HG02852 (cell line): ENCODE results near the gene RMC1.

Source experiments
- ATAC-seq: cut with Tn5 transposase; IDR thresholded peaks from one replicate; pipeline ENCODE4 v1.9.1; 2021; ENCODE audit warnings: mild to moderate bottlenecking, moderate library complexity; ENCODE audit not compliant: unreplicated experiment

Gene RMC1

DNA sequence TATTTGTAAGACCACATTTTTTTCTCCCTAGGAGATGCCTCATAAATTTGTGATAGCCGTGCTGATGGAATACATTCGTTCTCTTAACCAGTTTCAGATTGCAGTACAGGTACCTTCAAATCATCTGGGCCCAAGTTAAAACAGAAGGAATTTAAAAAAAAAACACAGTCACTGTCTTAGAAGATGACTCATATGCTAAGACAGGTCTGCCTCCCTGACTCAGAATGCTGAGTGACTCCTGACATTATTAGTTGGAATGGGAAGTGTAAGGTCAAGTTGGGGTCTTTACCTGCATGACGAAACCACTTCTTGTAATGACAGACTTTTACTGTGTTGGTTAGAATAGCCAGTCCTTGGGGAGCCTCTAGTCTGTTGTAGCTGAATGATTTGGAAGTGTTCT is 26.3 kb downstream of the RMC1 start:
- ATAC-seq, result no peak

DNA sequence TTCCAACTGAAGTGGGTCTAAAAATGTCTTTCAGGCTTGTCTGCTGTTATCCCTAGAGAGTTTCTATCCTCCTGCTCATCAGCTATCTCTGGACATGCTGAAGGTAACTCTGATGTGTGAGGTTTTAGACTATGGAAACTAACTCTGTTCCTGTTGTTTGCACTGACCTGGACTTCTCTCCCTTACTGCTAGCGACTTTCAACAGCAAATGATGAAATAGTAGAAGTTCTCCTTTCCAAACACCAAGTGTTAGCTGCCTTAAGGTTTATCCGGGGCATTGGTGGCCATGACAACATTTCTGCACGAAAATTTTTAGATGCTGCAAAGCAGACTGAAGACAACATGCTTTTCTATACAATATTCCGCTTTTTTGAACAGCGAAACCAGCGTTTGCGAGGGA is 26.9 kb downstream of the RMC1 start:
- no peak for ATAC-seq

DNA sequence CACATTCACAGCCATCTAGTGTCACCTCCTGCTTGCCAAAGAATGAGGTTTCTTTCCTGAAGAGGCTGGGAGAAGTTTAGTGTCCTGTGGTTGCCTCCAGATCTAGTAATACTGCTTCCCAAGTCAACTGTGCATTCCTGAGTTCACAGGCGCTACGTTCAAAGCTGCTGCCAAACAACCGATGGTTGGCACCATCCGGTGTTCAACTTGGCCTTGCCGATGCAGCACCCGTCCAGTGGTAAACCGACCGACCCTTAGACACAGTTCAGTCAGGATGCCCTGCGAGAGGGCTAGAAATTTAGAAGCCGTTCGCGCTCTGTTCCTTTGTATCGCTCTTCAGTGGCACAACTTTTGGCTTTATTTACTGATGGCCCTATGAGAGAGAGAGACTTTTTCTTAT is 28.6 kb downstream of the RMC1 start:
- no peak for ATAC-seq

DNA sequence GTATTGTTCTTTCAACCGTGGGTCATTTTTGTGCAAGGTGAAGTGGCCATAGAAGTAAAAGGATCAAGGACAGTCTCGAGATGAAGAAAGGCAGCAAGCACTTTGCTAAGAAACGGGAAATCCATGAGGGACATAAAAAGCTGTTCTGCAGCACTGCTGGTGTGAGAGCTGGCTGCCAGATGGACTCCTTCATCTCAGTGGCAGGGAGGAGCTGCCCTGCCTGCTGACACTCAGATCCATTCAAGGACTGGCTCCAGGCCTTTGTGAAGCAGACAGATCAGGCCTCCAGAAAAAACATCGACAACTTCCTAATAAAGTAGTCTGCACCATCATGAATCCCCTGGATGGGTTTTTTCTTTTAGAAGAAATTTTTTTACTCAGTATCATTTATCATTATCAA is 29.5 kb downstream of the RMC1 start:
- ATAC-seq, result no peak

DNA sequence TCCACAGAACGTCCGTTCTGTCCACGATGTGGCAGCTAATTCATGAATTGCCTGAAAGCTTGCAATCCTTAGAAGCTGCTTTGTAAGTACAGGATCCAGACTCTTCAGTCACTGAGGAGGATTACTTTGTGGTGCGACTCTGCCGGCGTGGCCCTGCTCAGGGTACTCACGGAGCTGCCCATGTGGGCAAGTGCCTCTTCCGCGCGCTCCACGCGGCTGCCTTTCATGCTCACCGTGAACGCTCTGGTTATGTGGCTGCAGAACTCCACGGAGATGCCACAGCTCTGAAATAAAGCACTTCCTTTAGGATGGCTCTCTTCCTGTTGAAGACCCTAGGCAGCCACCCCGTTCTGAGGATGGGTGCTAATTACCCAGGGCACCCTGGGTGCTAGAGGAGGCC is 31.0 kb downstream of the RMC1 start:
- ATAC-seq, result no peak

DNA sequence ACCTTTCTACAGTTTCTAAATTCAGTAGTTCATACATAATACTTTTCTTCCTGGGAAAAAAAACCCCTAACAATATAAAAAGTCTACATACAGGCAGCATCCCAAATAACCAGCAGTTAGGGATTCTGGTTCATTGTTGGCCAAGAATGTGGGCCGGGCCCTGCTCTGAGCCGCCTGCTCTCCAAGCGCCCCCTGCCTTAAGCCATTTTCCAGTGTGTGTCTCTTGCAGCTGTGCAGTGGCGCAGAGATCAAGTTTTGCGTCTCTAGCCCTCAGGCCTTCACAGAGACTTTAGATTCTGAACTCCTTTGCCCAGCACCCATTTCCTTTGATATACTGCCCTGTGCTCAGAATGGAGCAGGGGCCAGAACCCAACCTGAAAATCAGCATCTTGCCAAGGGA is 32.9 kb downstream of the RMC1 start:
- no peak for ATAC-seq

DNA sequence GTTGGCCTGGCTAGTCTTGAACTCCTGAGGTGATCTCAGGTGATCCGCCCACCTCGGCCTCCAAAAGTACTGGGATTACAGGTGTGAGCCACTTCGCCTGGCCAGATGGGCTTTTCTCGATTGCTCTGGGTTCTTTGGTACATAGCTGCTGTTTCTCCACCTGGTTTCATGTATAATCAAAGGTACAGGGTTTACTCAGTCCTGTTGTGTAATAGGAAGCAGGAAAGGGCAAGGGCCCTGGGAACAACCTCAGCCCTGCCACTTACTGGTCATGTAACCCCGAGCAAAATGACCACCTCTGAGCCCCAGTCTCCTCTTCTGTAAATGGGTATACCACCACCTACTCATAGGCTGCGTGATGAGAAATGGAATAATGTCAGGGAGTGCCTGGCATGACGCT is 34.0 kb downstream of the RMC1 start:
- no peak for ATAC-seq

DNA sequence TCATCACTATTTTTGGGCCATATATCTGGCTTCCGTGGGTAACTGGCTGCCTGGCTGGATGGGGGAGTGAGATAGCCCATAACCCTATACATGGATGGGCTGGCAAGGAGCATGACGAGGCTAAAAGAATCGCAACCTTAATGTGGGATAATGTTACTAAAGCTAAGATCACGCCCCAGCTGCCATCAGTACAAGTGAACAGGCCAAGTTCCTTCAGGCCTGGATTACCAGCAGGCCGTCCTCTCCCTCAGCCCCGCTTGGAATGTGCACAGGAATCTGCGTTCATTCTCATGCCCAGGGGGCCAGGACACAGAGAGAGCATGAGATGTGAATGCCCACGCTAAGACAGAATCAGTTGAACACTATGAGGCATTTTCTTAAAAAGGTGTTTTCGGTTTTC is 34.7 kb downstream of the RMC1 start:
- ATAC-seq, result no peak

DNA sequence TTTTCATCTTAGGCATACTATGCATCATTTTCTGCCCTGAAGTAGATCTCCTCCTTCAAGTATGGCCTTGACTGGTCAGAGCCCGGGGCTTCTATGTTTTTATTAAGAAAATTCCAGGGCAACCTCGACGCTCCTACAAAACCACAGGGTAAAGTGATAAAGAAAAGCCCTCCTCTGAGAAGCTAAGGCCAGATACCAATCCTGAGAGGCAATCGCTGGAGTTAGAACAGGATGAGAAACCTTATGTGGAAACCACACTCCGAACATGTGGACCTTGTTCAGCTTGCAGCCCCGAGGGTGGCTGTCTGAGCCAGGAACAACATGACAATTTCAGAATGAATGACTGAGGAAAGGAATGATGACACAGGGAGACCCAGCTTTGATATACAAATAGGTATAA is 35.6 kb downstream of the RMC1 start:
- ATAC-seq, result no peak

DNA sequence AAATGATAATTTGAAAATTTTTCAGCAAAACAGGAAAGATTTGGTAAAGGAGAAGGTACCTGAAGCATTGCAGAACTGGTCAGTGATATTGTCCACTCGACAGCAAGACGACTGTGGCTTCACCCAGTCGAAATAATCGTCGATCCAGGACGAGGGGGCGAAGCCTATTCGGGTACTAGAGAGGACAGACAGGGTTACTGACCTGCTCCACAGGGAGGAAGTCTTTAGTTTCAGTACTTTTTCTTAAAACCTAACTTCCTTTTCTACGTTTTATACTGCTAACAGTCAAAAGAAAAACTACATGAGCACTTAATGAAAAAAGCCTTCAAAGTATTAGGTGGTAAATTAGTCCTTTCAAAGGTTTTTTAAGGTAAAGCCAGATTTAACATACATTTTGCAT is 36.0 kb downstream of the RMC1 start:
- no peak for ATAC-seq

DNA sequence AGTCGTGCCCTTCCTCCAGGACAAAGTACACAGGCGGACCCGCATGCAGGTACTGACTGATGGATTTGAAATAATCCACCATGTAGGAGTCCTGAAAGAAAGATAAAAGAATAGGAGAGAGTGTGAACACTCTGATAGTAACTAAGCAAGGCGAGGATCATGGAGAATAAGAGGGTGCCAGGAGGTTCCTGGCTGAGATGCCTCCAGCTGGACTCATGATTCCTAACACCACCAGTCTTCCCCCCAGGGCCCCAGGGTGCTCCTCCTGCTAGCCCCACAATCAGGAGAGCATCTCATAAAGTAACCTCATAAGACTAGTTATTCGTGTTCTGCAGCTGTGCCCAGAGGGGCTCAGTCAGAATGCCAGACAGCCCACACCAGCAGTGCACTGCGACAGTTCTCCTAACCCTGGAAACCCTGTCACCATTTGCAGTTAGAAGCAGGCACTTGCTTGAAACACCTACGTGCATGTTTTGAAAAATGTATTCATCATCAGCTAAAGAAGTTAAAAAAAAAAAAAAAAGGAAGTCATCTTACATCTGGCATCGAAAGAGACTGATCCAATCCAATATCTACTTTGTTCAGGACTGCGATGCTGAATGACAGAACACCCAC is 36.7 kb downstream of the RMC1 start:
- ATAC-seq, result no peak

DNA sequence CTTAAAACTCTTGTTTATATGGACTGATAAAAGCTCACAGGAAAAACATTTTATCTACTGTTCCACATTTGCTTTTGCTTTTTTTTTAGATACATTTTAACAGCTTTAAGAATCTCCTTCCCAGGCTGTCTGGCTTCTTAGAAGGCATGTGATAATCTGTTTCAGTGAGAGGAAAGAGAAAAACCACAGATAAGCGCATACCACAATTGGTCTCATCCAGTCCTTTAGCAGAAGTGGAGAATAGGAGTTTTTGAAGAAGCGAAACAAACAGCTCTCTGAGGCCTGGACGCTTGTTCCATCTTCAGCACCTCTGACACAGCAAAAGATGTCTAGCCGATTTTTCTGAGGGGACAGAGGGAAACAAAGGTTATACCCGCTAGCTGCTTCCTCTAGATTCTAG is 37.6 kb downstream of the RMC1 start:
- ATAC-seq, result peak; percentile 80

DNA sequence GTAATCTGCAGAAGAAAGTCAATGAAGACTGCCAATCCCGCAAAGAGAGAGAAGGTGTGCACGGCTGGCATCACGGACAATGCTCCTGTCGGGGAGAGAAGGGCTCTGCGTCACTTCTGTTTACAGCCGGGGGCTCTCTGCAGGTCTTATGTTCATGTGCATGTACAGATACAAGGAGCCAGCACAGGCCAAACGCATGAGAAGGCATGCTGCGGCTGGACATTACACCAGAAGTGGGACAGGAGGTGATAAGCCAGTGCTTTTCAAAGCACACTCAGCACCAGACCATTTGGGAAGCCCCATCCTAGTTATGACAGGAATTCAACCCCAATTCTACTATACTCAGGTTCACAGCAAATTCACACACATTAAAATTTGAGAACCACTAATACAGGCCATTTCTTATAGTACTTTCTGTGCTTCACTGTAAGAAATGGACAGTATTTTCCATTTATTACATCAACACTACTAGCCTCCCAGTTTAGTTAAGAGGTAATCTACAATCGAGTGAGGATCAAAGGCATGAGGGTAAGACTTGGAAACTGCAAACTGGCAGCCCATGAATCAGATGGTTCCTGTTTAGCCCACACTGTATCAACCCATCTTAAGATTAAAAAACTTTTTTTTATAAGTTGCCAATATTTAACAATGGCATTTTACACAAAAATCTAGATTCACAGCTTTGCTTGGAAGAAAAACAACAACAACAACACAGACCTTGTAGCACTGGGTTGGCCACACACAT is 38.2 kb downstream of the RMC1 start:
- ATAC-seq, result no peak

DNA sequence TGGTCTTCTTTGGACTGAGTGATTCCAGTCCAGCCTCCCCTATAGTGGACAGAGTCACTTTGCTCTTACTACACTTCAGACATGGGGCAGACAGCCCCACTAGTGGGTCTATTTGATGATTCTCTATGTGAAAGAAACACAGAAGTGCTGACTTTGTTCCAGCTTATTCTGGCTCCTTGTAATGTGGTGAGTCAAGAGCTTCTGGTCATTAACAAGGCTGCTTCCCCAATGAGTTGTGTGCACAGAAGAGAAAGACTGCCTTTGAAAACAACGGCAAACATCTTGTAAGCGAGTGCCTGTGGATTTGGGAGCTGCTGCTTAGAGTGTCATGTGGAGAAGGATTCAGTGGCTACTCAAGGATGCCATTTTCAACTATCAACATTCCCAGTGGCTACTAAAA is 39.1 kb downstream of the RMC1 start:
- no peak for ATAC-seq

DNA sequence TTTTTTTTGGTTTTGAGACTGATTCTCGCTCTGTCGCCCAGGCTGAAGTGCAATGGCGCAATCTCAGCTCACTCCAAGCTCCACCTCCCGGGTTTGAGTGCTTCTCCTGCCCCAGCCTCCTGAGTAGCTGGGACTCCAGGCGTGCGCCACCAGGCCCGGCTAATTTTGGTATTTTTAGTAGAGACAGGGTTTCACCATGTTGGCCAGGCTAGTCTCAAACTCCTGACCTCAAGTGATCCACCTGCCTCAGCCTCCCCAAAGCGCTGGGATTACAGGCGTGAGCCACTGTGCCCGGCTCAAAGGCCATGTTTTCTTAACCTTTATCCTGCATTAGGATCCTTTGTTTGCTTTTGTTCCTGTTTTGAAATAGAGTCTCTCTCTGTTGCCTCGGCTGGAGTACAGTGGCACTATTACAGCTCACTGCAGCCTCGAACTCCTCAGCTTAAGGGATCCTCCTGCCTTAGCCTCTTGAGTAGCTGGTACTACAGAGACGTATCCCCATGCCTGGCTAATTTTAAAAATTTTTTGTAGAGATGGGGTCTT is 42.0 kb downstream of the RMC1 start:
- no peak for ATAC-seq

DNA sequence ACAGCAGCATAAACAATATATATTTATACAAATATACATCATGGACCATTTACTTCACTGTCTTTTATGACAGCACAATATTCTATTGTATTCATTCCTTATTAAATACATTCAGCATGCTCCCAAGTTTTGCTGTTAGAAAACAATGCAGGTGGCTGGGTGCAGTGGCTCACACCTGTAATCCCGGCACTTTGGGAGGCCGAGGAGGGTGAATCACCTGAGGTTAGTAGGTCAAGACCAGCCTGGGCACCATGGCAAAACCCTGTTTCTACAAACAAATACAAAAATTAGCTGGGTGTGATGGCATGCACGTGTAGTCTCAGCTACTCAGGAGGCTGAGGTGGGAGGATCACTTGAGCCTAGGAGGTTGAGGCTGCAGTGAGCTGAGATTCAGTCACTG is 44.0 kb downstream of the RMC1 start:
- ATAC-seq, result no peak

DNA sequence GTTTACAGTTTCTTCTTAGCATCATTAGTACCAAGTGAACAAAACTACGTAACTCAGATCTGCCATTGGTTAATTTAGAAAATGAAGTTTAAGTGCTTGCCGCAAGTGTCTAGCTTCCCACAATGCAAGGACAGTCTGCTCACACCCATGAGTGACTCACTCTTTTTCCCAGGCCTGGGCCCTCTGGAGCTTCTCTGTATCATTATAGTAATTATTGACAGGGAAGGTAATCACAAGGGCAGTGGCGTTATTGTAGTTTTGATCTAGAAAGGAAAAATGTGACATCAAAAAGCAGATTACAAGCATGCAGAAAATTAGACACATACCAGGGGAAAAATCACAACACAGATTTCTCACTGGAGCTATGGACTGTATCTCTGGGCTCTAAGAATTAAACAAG is 44.5 kb downstream of the RMC1 start:
- ATAC-seq, result no peak

DNA sequence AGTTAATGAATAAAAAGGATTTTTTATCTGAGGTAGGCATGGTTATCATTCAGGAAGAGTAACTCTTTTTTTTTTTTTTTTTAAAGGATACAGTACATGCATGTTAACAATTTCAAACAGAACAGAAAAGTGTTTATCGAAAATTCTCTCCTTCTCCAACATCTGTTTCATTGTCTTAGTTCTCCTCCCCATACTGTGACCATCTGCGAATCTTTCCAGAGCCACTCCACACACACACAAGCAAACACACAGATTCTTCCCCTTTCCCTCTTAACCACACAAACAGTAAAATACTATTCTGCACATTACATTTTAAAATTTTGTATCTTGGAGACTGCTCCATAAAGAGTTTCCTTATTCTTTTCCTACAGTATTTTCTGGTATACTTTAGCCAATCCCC is 45.0 kb downstream of the RMC1 start:
- no peak for ATAC-seq

DNA sequence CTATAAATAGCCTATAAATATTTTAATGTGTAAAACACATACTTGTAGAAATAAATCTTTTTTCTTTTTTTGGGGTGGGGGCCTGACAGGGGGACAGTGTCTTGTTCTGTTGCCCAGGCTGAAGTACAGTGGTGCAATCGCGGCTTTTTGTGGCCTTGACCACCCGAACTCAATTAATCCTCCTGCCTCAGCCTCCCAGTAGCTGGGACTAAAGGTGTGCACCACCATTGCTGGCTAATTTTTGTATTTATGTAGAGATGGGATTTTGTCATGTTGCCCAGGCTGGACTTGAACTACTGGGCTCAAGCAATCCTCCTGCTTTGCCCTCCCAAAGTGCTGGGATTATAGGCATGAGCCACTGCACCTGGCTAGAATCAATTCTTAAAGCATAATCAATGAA is 45.4 kb downstream of the RMC1 start:
- ATAC-seq, result no peak

DNA sequence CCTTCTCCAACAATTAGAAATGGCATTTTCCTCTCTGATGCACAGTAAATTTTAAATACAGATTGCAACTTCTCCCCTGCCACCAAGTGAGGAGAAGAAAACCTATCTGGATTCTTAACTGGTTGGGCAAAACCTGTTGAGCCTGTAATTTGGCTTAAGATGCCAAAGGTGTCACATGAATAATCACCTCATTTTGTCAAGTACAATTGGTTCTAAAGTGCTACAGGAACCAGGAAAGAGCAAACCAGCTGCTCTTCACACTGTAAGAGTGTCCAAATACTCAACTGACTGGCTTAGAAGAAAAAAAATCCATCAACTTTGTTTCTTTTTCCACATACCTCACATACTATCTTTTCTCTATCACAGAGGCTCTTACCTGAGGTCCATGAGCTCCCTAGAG is 47.6 kb downstream of the RMC1 start:
- ATAC-seq, result no peak

DNA sequence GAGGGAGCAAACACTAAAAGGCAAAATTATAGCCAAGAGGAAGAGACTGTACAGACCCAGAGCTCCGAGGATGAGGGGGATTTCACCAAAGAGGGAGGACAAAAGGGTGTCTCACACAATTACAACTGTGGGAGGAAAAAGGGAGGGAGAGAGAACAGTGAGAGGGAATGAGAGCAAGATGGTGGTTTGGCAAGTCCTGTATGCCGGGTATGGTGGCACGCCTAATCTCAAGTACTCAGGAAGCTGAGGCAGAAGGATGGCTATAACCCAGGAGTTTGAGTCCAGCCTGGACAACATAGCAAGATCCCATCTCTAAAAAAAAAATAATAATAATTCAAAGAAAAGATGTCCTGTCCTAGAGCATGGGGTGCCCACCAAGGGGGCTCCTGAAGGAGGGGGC is 48.7 kb downstream of the RMC1 start:
- ATAC-seq, result no peak

DNA sequence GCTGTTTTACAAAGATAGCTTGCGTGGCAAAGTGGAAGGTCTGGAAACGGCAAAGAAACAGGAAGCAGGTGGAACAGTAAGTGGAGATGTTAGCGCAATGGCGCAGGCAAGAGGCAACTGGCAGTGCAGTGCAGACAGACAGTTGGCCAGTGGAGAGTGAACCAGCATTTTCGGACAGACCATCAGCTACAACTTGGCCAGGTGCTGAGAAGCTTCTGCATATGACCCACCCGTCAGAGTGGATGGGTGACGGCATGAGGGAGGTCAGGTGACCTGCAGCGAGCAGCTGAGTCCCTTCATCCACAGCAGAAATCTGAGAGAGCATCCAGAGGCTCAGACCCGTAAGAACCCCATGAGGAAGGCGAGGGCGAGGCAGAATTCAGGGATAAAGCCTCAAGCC is 49.2 kb downstream of the RMC1 start:
- ATAC-seq, result no peak

DNA sequence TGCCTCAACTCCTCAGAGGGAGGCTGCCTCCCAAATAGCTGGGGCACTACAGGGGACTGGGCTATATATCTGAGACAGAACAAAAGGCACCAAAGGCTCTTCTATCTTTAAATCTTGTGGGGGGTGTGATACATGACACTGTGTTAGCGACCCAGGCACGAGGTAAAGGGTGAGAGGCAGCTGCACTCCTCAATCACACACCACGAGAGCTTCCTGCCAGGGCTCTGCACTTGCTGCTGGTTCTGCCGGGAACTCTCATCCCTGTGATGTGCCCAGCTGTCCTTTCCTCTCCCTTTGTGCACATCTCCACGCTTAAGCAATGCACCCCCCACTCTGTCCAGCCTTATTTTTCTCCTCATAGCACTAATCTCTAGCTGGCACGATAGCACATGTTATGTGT is 50.6 kb downstream of the RMC1 start:
- no peak for ATAC-seq
